HepG2 (cell line): ENCODE measurements around the gene AGT. TPM values are rescaled to one million over a fixed set of nuclear protein-coding genes. Genes with fewer than 3 reads are reported as not detected.

ENCODE experiments used
- CEBPB ChIP-seq: IDR thresholded peaks from 2 replicates; pipeline ENCODE4 v1.6.1; 2011; ENCODE audit warnings: low read depth, low read length, improper control_type of control experiment, borderline replicate concordance
- PRDM10 ChIP-seq: sonication (generic); formaldehyde crosslinking; IDR thresholded peaks from 2 replicates; pipeline ENCODE4 v1.4.0; 2020; ENCODE audit warnings: low read depth, missing genetic modification reagents
- ZNF160 ChIP-seq: sonication (generic); formaldehyde crosslinking; IDR thresholded peaks from 2 replicates; pipeline ENCODE4 v1.8.0; 2022; ENCODE audit warnings: mild to moderate bottlenecking, inconsistent platforms, missing genetic modification reagents
- ZNF230 ChIP-seq: sonication (generic); formaldehyde crosslinking; IDR thresholded peaks from 2 replicates; pipeline ENCODE4 v1.4.0; 2020; ENCODE audit warnings: mild to moderate bottlenecking, missing genetic modification reagents
- polyA plus RNA-seq, 8 experiments: library from polyadenylated mRNA; depleted of rRNA in 3 of 8; stranded (reverse) in 7 of 8; unstranded in 1 of 8; fragments of >200 nt; fragmentation: Illumina TruSeq in 4 of 8; extraction: Trizol in 4 of 8; gene quantifications; 2 replicates each; pipeline versions ENCODE4 v1.2.1 to v1.2.3, GENCODE V29; 2011 to 2016; ENCODE audit warnings: low read depth in 4 of 8, missing spikeins in 1 of 8, mixed read lengths in 1 of 8; ENCODE audit not compliant: insufficient read depth in 1 of 8
- total RNA-seq, 5 experiments: library from RNA; depleted of rRNA; stranded (reverse); fragments of >200 nt; fragmentation: Illumina TruSeq; extraction: Trizol; gene quantifications; 2 replicates each; pipeline ENCODE4 v1.2.3, GENCODE V29; 2016; ENCODE audit warnings: low read depth in 1 of 5
- TF ChIP-seq, protein P1 (sequence below), 2 experiments: sonication (generic) in 1 of 2; formaldehyde crosslinking in 1 of 2; IDR thresholded peaks; 2 replicates each; pipeline versions ENCODE4 v1.6.1 to v1.9.0; 2014 to 2022; ENCODE audit warnings: antibody characterized with exemption in 1 of 2, borderline replicate concordance in 1 of 2, inconsistent platforms in 1 of 2, low read depth in 1 of 2, missing genetic modification reagents in 1 of 2
- TF ChIP-seq, protein P2 (sequence below), 2 experiments: sonication (generic) in 1 of 2; formaldehyde crosslinking in 1 of 2; IDR thresholded peaks; 2 replicates each; pipeline versions ENCODE4 v1.4.0 to v1.6.1; 2016 to 2020; ENCODE audit warnings: borderline replicate concordance in 1 of 2, low read depth in 1 of 2, mild to moderate bottlenecking in 1 of 2, missing genetic modification reagents in 1 of 2

Gene AGT
- total and polyA plus RNA-seq, 2 of the 13 experiments (the other 11 are each of a cell fraction or from before 2014, with no cell fraction given), result 892 to 2,071 TPM

- TF ChIP-seq, protein P1, sequence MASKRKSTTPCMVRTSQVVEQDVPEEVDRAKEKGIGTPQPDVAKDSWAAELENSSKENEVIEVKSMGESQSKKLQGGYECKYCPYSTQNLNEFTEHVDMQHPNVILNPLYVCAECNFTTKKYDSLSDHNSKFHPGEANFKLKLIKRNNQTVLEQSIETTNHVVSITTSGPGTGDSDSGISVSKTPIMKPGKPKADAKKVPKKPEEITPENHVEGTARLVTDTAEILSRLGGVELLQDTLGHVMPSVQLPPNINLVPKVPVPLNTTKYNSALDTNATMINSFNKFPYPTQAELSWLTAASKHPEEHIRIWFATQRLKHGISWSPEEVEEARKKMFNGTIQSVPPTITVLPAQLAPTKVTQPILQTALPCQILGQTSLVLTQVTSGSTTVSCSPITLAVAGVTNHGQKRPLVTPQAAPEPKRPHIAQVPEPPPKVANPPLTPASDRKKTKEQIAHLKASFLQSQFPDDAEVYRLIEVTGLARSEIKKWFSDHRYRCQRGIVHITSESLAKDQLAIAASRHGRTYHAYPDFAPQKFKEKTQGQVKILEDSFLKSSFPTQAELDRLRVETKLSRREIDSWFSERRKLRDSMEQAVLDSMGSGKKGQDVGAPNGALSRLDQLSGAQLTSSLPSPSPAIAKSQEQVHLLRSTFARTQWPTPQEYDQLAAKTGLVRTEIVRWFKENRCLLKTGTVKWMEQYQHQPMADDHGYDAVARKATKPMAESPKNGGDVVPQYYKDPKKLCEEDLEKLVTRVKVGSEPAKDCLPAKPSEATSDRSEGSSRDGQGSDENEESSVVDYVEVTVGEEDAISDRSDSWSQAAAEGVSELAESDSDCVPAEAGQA (IDR thresholded peaks at IDR 0.05; ENCODE audit: low read depth), result peak; percentile 45; the same call in 1 of the 2 replicates
- TF ChIP-seq, protein P1 (CRISPR knock-in tag; IDR thresholded peaks at IDR 0.05; ENCODE audit: borderline replicate concordance), result no peak
- peak; percentile 57; the same call in 1 of the 2 replicates for TF ChIP-seq CEBPB
- peak; percentile 49; the same call in 1 of the 2 replicates for TF ChIP-seq ZNF160 (CRISPR knock-in tag)
- TF ChIP-seq ZNF230 (CRISPR knock-in tag), result peak; percentile 68; the same call in 1 of the 2 replicates
- TF ChIP-seq, protein P2, sequence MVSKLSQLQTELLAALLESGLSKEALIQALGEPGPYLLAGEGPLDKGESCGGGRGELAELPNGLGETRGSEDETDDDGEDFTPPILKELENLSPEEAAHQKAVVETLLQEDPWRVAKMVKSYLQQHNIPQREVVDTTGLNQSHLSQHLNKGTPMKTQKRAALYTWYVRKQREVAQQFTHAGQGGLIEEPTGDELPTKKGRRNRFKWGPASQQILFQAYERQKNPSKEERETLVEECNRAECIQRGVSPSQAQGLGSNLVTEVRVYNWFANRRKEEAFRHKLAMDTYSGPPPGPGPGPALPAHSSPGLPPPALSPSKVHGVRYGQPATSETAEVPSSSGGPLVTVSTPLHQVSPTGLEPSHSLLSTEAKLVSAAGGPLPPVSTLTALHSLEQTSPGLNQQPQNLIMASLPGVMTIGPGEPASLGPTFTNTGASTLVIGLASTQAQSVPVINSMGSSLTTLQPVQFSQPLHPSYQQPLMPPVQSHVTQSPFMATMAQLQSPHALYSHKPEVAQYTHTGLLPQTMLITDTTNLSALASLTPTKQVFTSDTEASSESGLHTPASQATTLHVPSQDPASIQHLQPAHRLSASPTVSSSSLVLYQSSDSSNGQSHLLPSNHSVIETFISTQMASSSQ (IDR thresholded peaks at IDR 0.05; ENCODE audit: low read depth), result peak; percentile 75
- TF ChIP-seq, protein P2 (CRISPR knock-in tag; IDR thresholded peaks at IDR 0.05; ENCODE audit: borderline replicate concordance), result peak; percentile 93
- TF ChIP-seq PRDM10 (CRISPR knock-in tag), result 0 out of 2 replicates have a peak, but pooled peaks have one; percentile 36
Measured at GRCh38 chr1:230728710-230729392, 14.9 kb upstream of the AGT start (continued).
